Bronchial epithelial cell (primary cell): ENCODE measurements around the gene SLC6A6. TPM values are rescaled to one million over a fixed set of nuclear protein-coding genes. Genes with fewer than 3 reads are reported as not detected.

ENCODE experiments used
- DNase-seq: peaks from one replicate; pipeline ENCODE4 v3.0.0-alpha.2; 2010; ENCODE audit warnings: low read depth
- FAIRE-seq: peaks from 2 replicates; lab custom pipeline; 2011; peaks lifted over from hg19 to GRCh38; lab: Jason Lieb, UNC
- H3K27me3 ChIP-seq: 2 replicates; pipeline ENCODE4 v1.5.1; 2011; ENCODE audit warnings: low read length; ENCODE audit not compliant: control insufficient read depth, insufficient read depth
- H3K36me3 ChIP-seq: 2 replicates; pipeline ENCODE4 v1.5.1; 2011; ENCODE audit warnings: low read length; ENCODE audit not compliant: control insufficient read depth, insufficient read depth
- H3K4me3 ChIP-seq: 2 replicates; pipeline ENCODE4 v1.5.1; 2011; ENCODE audit warnings: mild to moderate bottlenecking, low read depth, low read length, control low read depth
- CTCF ChIP-seq: IDR thresholded peaks from 2 replicates; pipeline ENCODE4 v1.5.1; 2011; ENCODE audit warnings: mild to moderate bottlenecking, moderate library complexity, low read length, control low read depth, inconsistent platforms; ENCODE audit not compliant: insufficient read depth, severe bottlenecking
- total RNA-seq: library from RNA; depleted of rRNA; stranded (reverse); fragments of >200 nt; gene quantifications from 2 replicates; pipeline ENCODE4 v1.2.1, GENCODE V29; 2014

The SLC6A6 gene
- total RNA-seq, 1 donor from 2014 or later = 13.2 TPM

- no peak for TF ChIP-seq CTCF
- Histone ChIP-seq H3K27me3 (no peaks in the 10 kb centered on the region), H3K4me3 (no peak overlapping the region), H3K36me3 (no peaks in the 10 kb centered on the region)
- DNase-seq = peak; percentile 55
- no peak for FAIRE-seq
These were observed 27.9 kb upstream of the SLC6A6 start for GRCh38 chr3:14374444-14374883.

DNA sequence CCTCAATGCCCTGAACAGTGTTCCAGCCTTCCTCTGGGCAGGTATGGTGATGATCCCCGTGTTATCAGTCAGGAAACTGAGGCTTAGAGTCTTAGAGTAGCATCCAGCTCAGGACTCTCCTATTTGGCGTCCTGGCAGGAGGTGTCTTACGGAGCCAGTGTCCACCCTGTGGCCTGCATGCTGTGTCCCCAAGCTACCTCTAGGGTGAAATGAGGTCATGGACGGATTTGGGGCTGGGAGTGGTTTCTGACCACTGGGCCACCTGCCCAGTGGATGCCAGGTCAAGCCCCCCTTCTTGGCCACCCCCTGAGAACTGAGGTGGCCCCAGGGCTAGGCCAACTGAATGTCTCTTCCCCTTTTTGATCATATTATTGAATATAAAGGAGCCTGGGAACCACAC is 27.2 kb upstream of the SLC6A6 start:
- FAIRE-seq = no peak

GRCh38 chr3:14376348-14377043 is 25.9 kb upstream of the SLC6A6 start:
- Histone ChIP-seq H3K4me3 (no peak overlapping the region), H3K36me3 (no peaks in the 10 kb centered on the region), H3K27me3 (no peaks in the 10 kb centered on the region)
- no peak for TF ChIP-seq CTCF
- no peak for DNase-seq
- no peak for FAIRE-seq

More for the DNA sequence above, 27.2 kb upstream of the SLC6A6 start:
- no peak for DNase-seq
- no peaks in the 10 kb centered on the region for H3K36me3 ChIP-seq
- no peak overlapping the region for H3K4me3 ChIP-seq
- TF ChIP-seq CTCF = no peak
- no peaks in the 10 kb centered on the region for H3K27me3 ChIP-seq

- Histone ChIP-seq H3K27me3 (no peaks in the 10 kb centered on the region), H3K4me3 (no peak overlapping the region), H3K36me3 (no peaks in the 10 kb centered on the region)
- no peak for FAIRE-seq
- TF ChIP-seq CTCF = no peak
- DNase-seq = no peak
These were observed 25.2 kb upstream of the SLC6A6 start for GRCh38 chr3:14377044-14377837.

- no peak for TF ChIP-seq CTCF
- DNase-seq = no peak
- Histone ChIP-seq H3K27me3 (no peaks in the 10 kb centered on the region), H3K4me3 (no peak overlapping the region), H3K36me3 (no peaks in the 10 kb centered on the region)
- no peak for FAIRE-seq
These were observed 24.6 kb upstream of the SLC6A6 start for GRCh38 chr3:14377838-14378169.

- TF ChIP-seq CTCF = no peak
These were observed 24.0 kb upstream of the SLC6A6 start for GRCh38 chr3:14378415-14378814.

More at GRCh38 chr3:14378415-14378814, 24.0 kb upstream of the SLC6A6 start:
- DNase-seq (peak; percentile 23), FAIRE-seq (no peak)
- Histone ChIP-seq H3K36me3 (no peaks in the 10 kb centered on the region), H3K4me3 (no peak overlapping the region), H3K27me3 (no peaks in the 10 kb centered on the region)
